ENCODE data around the gene TNC.

Gene TNC

DNA sequence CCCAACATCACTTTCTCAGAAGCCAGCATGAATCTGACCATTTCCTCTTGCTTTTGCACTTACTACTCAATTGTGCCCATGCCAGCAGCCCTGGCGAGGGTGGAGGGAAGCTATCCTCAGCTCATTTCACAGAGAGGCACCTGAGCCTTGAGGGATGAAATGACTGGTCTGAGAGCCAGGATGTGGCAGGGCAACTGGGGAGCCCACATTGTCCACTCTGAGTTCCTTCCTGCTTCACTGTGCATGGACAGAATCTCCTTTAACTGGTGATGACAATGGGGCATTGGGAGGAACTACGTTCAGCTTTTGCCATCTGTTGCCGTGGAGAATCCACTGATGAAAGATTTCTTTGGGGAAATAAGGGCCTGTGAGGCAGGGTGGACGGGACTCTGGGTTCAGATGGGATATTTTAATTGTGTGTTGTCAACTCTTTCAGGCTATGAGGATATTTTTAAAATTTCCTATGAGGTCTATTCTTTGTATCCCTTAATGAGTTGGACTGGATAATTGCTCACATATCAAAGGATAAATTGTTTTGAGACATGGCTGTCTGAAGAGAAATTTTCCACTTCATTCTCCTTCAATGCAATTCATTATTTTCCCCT is 78.3 kb downstream of the TNC start:
- DNase-seq, result no peak

DNA sequence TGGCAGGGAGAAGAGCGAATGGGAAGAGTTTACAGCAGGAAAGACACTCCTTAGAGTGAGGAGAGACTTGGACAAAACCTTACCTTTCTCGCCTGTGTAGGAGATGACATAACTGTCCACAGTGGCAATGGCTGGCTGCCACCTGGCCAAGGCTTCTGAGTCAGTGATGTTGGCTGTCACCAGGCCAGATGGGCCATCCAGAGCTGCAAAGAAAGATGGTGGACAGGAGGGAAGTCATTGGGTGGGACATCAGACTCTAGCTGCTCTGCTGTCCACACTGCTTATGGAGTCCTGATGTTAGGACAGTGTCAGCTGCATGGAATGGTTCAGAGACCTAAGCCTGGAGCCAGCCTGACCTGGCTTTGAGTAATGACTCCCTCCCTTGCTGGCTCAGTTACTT is 79.8 kb downstream of the TNC start:
- no peak for DNase-seq

DNA sequence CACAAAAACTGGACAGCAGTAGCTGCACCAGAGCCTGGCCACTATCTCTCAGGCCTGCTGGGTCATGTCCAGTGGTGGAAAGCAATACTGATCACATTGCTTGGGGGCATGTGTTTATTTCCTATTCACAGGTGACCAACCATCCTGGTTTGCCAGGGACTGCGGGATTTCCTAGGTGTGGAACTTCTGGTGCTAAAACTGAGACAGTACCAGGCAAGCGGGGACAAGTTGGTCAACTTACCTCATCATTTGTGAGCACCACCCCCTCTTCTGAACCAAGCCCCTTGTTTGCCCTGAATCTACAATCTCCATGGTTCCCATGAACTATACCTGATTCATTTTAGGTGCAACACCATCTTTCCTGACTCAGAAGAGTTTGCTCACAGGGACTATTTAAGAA is 81.3 kb downstream of the TNC start:
- no peak for DNase-seq

DNA sequence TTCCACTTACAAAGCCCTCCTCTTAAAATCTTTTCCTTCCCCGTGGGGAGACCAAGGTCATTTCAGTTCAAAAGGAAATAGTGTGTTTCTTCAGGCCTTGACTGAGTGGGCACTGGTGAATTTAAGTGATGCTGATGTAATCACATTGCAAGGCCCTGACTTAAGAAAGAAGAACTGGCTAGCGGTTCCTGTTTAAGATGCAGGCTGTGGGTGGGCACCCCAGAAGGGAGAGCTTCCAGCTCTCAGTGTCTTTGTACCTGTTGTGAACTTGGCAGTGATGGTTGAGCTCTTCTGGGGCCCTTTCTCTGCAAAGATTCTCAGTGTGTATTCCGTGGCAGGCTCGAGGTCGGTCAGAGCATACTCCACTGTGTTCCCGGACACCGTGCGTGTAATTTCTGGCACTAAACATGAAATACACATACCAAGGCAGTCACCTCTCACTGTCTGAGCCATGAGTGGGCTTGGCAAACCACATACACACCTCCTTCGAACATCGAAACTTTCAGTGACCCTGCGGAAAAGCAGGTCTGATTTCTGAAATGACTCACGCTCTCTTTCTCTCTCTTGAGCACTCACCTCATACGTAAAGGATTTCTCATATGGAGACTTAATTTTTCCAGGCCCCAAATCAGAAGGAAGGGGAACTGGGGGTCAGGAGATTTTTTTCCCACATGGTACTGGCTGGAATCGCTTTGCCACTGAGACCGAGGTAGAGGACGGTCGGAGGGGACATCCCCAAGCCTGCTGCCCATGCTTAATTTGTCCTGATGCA is 81.9 kb downstream of the TNC start:
- no peak for DNase-seq

DNA sequence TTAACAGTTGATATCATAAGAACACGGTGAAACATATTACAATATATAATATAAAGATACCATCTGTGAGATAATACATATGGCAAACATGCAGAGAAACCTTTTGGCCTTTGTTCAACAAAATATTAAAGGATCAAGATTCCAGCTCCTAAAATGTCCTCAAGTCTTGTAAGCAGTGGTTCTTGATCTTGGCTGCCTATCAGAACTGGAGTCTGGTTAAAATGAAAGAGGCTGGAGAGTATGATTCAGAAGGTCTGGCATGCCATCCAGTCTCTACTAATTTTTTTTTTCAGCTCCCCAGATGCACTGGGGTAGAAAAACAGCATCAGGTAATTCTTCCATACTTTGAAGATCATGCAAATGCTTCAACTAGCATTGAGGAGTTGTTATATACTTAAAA is 83.2 kb downstream of the TNC start:
- no peak for DNase-seq

DNA sequence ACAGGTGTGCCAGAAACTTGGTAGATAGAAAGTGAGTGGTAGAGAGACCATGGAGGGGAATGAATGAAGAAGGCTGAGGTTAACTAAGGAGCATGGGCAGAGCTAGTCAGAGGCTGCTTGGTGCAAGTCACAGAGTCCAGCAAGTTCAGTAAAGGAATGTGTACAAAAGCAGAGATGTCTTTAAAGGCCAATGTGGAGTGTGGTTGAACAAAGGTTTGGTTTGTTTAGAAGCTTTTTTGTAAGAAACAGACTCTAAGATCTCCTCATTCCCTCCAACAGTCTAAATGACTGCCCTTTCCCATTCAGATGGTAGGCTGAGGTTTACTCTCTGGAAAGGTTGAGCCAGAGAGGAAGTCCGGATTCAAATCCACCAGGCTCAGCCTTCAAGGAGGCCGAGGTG is 84.2 kb downstream of the TNC start:
- no peak for DNase-seq

DNA sequence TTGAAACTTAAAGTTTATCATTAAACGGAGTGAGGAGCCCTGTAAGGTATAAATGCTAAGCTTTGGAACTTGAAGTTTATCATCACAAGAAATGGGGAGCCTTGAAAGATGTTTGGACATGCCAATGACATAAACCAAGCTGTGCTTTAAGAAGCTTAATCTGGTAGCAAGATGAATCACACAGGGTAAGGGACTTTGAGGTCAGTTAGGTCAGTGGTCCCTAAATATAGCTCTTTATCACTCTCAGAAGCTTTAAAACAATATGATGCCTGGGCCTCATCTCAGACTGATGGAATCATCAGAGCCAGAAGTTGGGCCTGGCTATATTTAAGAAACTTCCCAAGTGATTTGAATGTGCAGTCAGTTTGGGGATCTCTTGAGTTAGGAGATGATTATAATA is 85.7 kb downstream of the TNC start:
- no peak for DNase-seq

DNA sequence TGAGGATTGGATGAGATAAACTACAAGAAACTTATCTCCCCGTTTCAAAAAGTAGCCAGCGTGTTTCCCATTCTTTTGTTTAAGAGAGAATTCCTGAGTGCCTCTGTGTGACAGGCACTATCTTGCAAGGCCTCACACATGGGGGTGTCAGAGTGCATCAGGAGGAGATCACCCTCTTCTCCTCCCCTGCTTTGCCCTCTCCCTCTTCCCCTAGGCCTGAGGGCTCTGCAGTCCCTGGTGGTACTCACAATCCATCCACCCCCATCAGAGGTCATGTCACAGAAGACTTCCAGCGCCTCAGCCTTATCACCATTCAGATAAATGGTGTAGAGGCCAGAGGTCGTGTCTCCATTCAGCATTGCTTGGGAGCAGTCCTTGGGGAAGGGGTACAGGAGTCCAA is 88.0 kb downstream of the TNC start:
- DNase-seq, result no peak

DNA sequence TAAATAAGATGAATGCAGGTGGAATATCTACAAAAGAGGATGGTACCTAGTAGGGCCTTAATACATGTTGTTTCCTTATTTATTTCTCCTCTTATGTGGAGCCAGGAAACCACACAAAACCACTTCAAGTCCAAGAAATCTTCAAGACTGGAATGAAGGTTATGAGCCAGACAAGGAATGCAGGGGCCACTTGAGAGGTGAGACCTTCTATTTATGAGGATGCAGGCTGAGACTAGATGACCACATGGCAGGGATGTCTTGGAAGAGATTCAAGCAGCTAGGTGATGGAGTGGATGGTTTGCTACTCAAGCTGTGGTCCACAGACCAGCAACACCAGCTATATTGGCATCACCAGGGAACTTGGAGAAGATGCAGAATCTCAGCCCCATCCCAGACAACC is 92.2 kb downstream of the TNC start:
- DNase-seq, result no peak

DNA sequence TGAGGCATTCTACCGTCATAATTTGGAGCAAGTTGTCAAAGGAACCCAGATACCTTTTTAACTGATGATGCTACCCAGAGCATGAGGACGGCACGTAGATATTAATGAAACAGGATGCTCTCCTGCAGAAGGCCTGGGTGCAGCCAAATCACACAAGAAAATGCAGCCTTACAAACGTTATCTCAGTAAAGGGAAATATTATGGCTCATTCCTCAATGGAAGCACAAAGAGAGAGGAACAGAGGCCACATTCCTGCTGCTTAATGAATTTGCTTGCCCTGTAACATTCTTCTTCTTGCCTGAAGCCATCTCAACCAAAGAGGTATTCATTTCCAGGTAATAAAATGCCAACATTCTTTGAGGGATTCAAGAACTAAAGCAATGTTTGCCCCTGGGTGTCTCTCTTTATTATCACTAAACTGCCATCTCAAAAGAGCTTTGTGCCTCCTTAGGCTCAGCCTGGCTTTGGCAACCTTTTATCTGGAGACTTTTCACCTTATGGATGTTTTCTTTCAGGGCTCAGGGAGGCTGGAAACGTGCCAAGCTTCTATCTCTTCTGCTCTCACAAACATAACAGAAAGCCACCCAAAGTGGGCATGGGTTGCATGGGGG is 92.9 kb downstream of the TNC start:
- DNase-seq, result no peak

DNA sequence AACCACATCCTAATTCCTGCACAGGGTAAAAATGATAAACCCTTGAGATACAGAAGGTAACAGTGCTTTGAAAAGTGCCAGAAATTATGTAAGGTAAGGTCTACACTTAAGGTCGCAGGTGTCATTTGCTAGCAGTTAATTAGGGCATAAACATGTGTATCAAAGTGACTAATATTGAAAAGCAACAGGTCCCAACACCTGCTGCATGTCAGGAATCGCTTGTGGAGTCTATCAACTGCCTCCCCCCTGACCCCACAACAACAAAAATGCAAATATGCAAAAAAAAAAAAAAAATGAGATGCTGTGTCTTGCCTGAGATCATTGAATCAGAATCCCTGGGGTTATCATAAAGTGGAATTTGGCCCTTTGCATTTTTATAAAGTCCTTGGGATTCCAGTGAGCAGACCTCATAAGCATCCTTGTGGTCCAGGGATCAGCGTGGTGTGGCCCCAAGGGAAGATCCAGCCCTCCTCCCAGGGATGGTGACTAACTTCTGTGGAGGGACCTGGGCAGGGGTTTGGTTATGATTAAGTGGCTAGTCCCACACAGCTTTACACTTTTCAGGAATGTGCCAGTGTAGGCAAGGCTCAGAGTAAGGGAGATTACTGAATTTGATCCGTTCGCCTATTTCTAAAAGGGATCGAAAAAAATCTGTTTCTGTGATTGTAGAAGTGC is 95.1 kb downstream of the TNC start:
- no peak for DNase-seq

DNA sequence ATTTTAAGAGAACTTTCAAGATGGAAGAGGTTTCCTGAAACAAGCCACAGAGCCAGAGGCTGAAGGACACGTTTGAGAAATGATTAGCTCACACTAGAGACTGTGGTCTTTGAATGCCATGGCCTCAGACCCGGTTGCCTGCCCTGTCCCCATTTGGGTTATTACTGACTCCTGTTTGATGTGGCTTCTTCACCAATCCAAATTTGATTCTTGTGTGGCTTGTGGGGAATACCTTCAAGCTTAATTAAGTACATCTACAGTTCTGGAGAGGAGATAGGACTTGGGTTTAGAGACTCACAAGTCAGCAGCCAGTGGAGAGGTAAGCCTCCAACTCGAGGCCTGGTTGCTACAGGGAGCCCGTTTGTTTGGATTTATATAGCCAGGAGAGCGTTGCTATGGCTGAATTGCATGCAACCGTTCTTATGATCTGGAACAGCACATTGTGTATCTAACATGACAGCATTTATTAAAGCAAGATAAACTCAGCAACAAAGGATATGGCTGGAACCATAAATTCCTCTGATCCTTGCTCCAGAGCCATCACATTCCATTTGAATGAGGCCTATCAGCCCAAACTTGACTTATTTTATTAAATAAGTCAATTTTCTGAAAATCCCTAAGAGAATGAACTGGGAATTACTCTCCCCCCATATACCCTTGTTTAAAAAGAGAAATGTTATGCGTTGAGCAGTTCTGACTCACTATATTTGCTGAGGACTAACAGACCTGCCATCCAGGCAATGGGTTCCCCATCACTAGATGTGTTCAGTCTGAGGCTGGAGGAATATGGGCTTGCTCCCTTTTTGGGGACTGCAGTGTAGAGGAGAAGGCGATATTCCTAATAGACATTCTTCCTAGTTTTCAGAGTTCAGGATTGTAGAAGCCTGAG is 99.2 kb downstream of the TNC start:
- DNase-seq, result no peak

DNA sequence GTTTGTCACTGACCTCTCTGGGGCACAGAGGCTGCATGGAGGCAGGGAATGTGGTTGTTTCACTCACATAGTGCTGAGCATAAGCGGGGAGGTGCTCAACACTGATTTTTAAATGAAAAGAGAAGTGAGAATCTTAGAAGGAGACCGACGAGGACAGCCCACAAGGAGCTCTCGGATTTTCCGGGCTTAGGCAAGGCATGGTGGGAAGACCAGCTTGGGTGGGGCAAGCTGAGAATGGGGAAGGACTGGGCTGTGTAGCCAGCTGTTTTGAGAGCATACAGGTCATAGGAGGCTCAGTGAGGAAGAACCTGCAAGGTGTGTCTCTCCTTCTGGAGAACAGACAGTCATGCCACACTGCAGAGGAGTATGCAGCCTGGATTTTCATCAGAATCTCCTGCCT is 101.6 kb downstream of the TNC start:
- DNase-seq, result no peak

DNA sequence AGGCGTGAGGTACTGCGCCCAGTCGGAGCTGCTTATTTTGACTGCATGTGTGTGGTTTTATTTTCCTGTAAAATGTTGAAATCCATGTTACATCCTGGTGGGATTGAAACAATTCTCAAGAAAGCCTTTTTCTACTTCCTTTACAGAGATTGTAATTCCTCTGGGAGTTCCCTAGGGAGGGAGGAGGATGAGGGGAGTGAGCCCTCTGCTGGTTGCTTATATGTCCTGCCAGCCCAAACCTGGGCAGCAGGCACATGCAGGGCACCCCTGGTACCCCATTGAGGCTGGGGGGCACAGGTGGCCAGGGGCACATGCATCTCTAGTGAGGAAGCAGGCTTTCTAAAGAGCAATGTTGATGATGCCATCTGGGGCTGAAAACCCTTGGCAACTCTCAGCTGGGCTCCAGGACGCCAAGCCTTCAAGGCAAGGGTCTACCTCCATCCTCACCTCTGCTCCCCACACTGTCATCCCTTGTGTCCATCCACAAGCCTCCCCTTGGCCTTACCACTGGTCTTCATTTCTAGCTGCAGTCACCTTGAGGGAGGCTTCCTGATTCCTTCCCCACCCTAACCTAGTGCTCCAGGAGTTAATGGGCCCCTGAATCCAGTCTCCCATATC is 102.8 kb downstream of the TNC start:
- DNase-seq, result no peak

DNA sequence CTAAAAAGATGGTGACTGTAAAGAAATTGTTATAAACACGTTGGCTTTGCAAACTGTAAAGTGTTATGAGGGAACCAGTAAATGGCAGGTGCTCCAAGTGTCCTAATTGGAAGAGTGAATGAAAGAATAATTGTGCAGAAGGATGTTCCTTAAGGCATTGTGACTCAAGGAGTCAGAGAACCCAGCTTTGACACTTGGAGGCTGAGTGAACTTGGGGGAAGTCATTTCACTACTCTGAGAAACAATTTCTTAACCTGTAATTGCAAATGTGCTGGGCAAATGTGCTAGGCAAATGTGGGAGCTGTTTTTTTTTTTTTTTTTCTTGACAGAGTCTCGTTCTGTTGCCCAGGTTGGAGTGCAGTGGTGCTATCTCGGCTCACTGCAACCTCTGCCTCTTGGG is 103.5 kb downstream of the TNC start:
- DNase-seq, result no peak

DNA sequence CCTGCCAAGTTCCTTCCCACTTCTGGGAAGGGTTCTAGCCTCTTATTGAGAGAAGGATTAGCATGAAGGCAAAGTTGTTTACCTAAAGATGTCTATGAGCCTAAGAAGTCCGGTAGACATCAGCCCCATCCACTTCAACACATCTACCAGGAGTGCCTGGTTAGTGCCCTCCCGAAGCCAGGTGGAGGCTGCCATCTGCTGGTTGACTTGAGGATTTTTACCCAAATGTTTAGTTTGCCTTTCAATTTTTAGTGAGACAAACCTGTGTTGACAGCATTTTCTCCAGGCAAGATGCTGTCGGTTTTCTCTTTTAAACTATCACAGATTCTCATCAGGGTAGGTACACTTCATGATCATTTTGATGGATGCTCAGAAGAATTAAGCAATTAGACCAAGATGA is 104.0 kb downstream of the TNC start:
- DNase-seq, result peak; percentile 83

DNA sequence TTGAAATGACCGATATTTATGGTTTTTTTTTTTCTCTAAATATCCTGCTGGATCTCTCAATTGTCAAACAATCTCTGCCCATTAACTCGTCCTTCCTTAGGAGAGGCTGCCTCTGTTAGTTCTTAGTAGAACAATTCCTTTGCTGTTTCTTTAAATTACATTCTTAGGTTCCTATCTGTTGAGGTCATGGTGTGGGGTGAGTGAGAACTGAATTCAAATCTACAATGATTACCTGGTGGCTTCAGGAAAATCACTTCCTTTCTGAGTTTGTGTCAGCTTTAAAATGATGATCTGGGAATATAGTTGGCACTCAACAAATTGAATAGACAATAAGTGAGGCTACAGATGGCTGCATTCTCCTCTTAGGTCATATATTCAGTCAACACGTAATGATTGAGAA is 105.5 kb downstream of the TNC start:
- no peak for DNase-seq

DNA sequence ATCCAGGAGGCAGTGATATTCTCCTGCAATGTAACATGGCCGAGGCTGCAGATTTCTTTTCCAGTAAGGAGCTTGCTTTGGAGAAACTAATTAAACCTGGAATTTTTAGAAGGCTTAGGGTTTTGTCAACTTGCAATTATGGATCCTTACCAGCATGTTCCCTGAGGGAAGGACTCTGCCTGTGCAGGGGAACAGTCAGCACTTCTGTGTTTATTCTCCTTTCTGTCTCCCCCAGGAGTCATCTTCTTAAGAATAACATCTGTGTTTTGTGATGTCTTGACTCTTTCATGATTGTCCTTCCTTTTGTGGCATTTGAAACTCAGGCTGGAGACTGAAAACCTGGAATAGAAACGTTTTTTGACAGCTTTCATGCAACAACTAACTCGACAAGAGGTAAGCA is 107.1 kb downstream of the TNC start:
- DNase-seq, result no peak

DNA sequence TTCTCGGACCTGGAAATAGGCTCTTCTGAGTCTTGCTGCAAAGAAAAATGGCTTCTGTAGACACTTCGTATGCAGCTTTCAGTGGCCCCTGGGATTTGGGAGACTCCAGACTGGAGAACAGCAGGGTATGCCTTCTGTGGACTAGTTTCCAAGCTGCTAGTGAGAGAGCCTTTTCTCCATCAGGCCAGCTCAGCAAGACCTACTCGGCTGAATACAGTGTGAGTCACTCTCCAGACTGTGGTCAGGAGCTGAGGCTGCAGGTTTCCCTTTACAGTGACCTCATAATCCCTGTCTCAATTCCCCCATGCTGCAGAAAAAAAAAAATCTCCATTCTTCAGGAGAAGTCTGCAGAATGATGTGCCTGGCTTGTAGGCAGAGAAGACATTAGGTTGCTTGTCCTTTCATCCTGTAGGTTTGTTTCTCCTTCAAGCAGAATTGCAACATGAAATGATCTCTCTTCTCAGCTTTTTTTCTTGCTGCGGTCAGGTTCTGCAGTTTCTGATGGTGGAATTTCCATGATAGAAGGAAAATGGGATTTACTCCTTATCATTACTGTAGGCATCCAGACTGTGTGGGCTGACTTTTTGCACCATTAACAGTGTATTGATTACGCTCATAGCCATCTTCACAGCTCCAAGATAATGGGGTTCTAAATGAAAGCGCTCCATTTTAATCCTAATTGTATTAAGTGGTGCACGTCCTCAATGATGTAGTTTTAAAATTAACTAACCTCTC is 109.3 kb downstream of the TNC start:
- no peak for DNase-seq

DNA sequence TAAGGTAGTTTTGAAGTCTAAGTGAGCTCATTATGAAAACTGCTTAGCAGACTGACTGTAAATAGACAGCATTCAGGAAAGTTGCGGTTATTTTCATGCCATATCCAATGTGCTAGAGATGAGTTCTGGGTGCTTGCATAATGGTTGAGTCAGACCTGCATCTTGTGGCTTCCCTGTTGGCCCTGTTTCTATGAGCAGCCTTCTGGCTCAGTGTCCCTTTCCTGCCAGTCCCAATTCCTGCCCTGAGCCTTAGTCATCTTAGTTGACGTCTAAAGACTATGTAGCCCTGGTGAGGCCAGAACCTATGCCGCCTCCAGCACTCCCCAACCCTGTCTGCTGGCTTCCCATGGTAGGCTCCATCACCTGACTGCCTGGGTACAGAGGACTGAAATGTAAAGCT is 111.3 kb downstream of the TNC start:
- DNase-seq, result no peak

DNA sequence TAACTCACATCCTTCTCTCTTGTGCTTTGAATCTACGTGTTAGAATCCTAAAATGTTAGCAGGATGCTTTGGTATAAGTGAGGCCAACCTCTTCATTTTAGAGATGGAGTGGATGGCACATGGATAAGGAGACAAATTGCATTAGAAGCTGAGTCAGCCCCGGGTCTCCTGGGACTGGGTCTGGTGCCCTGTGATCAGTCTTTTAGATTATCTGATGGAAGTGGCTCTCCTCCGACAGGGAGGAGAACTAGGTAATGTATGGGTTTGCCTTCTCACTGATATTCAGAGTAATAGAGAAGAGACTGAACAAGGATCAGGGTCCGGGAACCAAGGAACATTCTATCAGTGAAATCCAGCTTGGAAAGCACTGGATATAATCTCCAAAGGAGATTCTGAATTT is 112.6 kb downstream of the TNC start:
- no peak for DNase-seq

DNA sequence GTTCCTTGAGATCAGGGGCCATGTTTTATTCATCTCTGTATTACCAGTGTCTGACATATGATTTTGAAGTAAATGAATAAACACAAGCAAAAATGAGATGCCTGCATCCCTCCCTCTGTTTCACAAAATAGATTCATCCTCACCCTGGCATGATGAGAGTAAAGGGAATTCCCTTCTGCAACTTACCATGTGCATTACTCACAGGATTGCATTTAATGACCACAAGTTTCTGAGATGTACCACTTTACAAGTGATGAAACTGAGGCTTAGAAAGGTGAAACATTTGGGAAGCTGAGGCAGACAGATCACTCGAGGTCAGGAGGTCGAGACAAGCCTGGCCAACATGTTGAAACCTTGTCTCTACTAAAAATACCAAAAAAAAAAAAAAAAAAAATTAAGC is 113.4 kb downstream of the TNC start:
- DNase-seq, result no peak
